Endothelial cell (in vitro differentiated cells): ENCODE data around the gene NEGR1. TPM values are rescaled to one million over a fixed set of nuclear protein-coding genes. Genes with fewer than 3 reads are reported as not detected.

Experiments used
- DNase-seq: peaks from one replicate; pipeline ENCODE4 v3.0.0; 2021; ENCODE audit warnings: low spot score
- H3K27ac Mint-ChIP-seq: one replicate; pipeline ENCODE4 v1.8.0; 2021; ENCODE audit warnings: mixed read lengths, inconsistent platforms; ENCODE audit not compliant: unreplicated experiment
- H3K27me3 Mint-ChIP-seq: one replicate; pipeline ENCODE4 v1.8.0; 2021; ENCODE audit warnings: mild to moderate bottlenecking, moderate library complexity, mixed read lengths, inconsistent platforms; ENCODE audit not compliant: unreplicated experiment
- H3K36me3 Mint-ChIP-seq: one replicate; pipeline ENCODE4 v1.8.0; 2021; ENCODE audit warnings: mild to moderate bottlenecking, low read depth, mixed read lengths, inconsistent platforms; ENCODE audit not compliant: unreplicated experiment
- H3K4me1 Mint-ChIP-seq: one replicate; pipeline ENCODE4 v1.8.0; 2021; ENCODE audit warnings: mild to moderate bottlenecking, mixed read lengths, inconsistent platforms; ENCODE audit not compliant: unreplicated experiment
- H3K4me3 Mint-ChIP-seq: one replicate; pipeline ENCODE4 v1.8.0; 2021; ENCODE audit warnings: mild to moderate bottlenecking, mixed read lengths, inconsistent platforms; ENCODE audit not compliant: unreplicated experiment
- H3K9me3 Mint-ChIP-seq: one replicate; pipeline ENCODE4 v1.8.0; 2021; ENCODE audit warnings: mixed read lengths, inconsistent platforms; ENCODE audit not compliant: unreplicated experiment
- CTCF ChIP-seq: fragments of 200-600 bp; sonication (generic); IDR thresholded peaks from one replicate; pipeline ENCODE4 v1.5.0; 2021; ENCODE audit warnings: antibody characterized with exemption; ENCODE audit not compliant: unreplicated experiment
- total RNA-seq: library from RNA; stranded (reverse); fragmentation: NEBNext Ultra II Directional; extraction: Animal tissue kit (Norgen Biotek cat#: 25700); gene quantifications from one replicate; pipeline ENCODE4 v1.2.1, GENCODE V29; 2021; ENCODE audit not compliant: unreplicated experiment

NEGR1 gene
- total RNA-seq, 1 donor from 2014 or later: 2.9 TPM

DNA sequence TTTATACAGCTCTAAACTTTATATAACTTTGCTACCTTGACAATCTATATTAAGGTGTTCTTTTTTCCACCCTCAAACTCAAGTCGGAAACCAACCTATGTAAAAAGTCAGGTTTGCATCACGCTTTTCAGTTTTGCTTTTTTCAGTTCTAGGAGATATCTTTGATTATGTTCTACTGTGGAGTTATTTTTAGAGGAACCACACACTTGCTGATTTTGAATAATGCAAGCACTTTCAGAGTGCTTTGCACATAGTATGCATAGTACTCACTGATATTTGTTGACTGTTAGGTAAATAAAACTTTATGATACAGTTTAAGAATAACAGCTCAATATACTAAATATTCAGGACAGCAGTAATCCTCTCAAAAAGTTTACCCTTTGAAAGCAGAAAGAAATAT, 637.3 kb downstream of the NEGR1 start:
- no peak for DNase-seq
- Mint-ChIP-seq H3K27ac (no peak overlapping the region), H3K27me3 (no peaks in the 10 kb centered on the region), H3K36me3 (no peaks in the 10 kb centered on the region), H3K4me1 (peaks cover 5% of the 10 kb centered on the region), H3K9me3 (no peaks in the 10 kb centered on the region), H3K4me3 (no peak overlapping the region)
- no peak for TF ChIP-seq CTCF

GRCh38 chr1:71641903-71642302, 640.4 kb downstream of the NEGR1 start:
- no peaks in the 10 kb centered on the region for H3K9me3 Mint-ChIP-seq
- DNase-seq: no peak
- H3K36me3 Mint-ChIP-seq: no peaks in the 10 kb centered on the region
- H3K27me3 Mint-ChIP-seq: no peaks in the 10 kb centered on the region
- no peak for TF ChIP-seq CTCF
- no peak overlapping the region for H3K27ac Mint-ChIP-seq
- no peak overlapping the region for H3K4me3 Mint-ChIP-seq
- peaks cover 7% of the 10 kb centered on the region for H3K4me1 Mint-ChIP-seq

- no peak overlapping the region for H3K27ac Mint-ChIP-seq
- no peaks in the 10 kb centered on the region for H3K9me3 Mint-ChIP-seq
- H3K27me3 Mint-ChIP-seq: no peaks in the 10 kb centered on the region
- no peak for DNase-seq
- H3K36me3 Mint-ChIP-seq: no peaks in the 10 kb centered on the region
- H3K4me1 Mint-ChIP-seq: peaks cover 7% of the 10 kb centered on the region
- no peak overlapping the region for H3K4me3 Mint-ChIP-seq
- no peak for TF ChIP-seq CTCF
Measured at GRCh38 chr1:71640998-71641397, 641.3 kb downstream of the NEGR1 start.

DNA sequence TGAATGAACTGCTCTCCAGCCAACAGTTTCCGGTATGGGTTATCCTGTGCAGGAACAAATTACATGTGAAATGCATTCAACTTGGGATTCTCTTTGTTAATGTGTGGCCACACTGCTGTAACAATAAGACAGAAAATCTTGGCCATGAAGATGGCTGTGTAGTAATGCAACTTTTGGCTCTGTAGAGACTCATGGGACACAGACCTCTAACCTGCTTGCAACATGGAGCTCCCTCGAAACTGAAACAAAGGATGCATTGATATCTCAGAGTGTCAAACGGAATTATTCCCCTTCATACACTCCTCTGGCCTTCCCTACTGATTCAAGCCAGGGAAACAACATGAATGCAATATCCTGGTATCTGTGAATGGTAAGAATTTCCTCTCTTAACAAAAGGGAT, 642.2 kb downstream of the NEGR1 start:
- H3K27me3 Mint-ChIP-seq: no peaks in the 10 kb centered on the region
- H3K27ac Mint-ChIP-seq: no peak overlapping the region
- H3K9me3 Mint-ChIP-seq: no peaks in the 10 kb centered on the region
- H3K36me3 Mint-ChIP-seq: no peaks in the 10 kb centered on the region
- H3K4me1 Mint-ChIP-seq: peaks cover 7% of the 10 kb centered on the region
- H3K4me3 Mint-ChIP-seq: no peak overlapping the region
- no peak for TF ChIP-seq CTCF
- no peak for DNase-seq

DNA sequence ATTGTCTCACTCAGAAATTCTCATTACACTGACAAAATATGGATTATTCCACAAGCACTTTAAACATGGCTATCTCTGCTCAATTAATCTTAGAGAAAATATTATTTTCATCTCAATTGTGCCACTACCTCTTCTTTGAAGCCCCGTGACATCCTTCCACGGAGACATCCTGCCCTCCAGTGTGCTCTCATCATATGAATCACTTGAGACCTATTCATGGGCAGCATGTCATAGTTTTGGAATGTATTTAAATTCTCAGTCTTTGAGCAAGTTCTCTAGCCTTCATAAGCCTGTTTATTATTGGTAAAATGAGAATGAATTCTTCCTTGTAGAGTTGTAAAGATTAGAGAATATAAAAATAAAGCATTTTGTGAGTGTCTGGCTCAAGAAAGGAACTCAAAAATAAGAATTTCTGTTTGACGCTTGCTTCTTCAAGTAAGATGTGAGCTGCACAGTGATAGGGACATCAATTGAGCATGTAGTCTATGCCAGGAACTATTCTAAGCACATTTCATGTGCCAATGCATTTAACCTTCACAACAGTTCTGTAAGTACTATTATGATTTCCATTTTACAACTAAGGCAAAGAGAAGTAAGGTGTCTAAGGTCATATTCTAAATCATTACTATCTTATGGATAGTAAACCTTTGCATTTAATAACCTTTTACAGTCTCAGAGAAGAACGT, 644.1 kb downstream of the NEGR1 start:
- DNase-seq: no peak
- H3K27ac Mint-ChIP-seq: no peak overlapping the region
- H3K36me3 Mint-ChIP-seq: no peaks in the 10 kb centered on the region
- TF ChIP-seq CTCF: no peak
- H3K9me3 Mint-ChIP-seq: no peaks in the 10 kb centered on the region
- H3K27me3 Mint-ChIP-seq: no peaks in the 10 kb centered on the region
- H3K4me1 Mint-ChIP-seq: peaks cover 9% of the 10 kb centered on the region
- H3K4me3 Mint-ChIP-seq: no peak overlapping the region
